Lower leg skin (tissue), 3 donors: ENCODE measurements around the gene PIANP.

Experiments
- CTCF ChIP-seq, 3 donors: fragments of 450-650 bp; IDR thresholded peaks; one replicate each; pipeline ENCODE4 v1.5.1; 2016; ENCODE audit warnings: antibody characterized with exemption in 3 of 3, mild to moderate bottlenecking in 3 of 3, moderate library complexity in 2 of 3
- POLR2A ChIP-seq, 2 donors: fragments of 450-650 bp; IDR thresholded peaks; one replicate each; pipeline ENCODE4 v1.6.1; 2016 to 2017; ENCODE audit warnings: antibody characterized with exemption in 2 of 2, mild to moderate bottlenecking in 1 of 2, moderate library complexity in 1 of 2

- TF ChIP-seq CTCF (IDR thresholded peaks at IDR 0.05) (no peak), POLR2A (IDR thresholded peaks at IDR 0.05) (no peak)
Observed at GRCh38 chr12:6745741-6746525, 45.3 kb upstream of the PIANP start.
